DMS153 treated with DMSO at 0.1 percent for 48 hours (cell line): ENCODE results near the gene FIGN.

Source experiments
- DNase-seq: peaks from one replicate; lab custom pipeline; 2025; ENCODE audit not compliant: unreplicated experiment; lab: John Stamatoyannopoulos, UW

FIGN gene

GRCh38 chr2:163621445-163622004 lies 114.3 kb downstream of the FIGN start:
- no peak for DNase-seq

- no peak for DNase-seq
Measured at GRCh38 chr2:163617517-163617916, 118.3 kb downstream of the FIGN start.

- no peak for DNase-seq
Measured at GRCh38 chr2:163613266-163613731, 122.5 kb downstream of the FIGN start.

- DNase-seq, result no peak
Measured at GRCh38 chr2:163612332-163612731, 123.5 kb downstream of the FIGN start.

- no peak for DNase-seq
Measured at GRCh38 chr2:163611557-163611906, 124.3 kb downstream of the FIGN start.

- DNase-seq, result no peak
Measured at GRCh38 chr2:163610817-163611556, 124.8 kb downstream of the FIGN start.

GRCh38 chr2:163607630-163608029 lies 128.2 kb downstream of the FIGN start:
- DNase-seq, result no peak

GRCh38 chr2:163606878-163607277 lies 128.9 kb downstream of the FIGN start:
- DNase-seq, result no peak

- no peak for DNase-seq
Measured at GRCh38 chr2:163605779-163606178, 130.0 kb downstream of the FIGN start.

- DNase-seq, result no peak
Measured at GRCh38 chr2:163604941-163605555, 130.8 kb downstream of the FIGN start.

GRCh38 chr2:163602196-163602595 lies 133.6 kb downstream of the FIGN start:
- DNase-seq, result no peak

GRCh38 chr2:163601377-163601776 lies 134.4 kb downstream of the FIGN start:
- DNase-seq, result no peak

- no peak for DNase-seq
Measured at GRCh38 chr2:163600801-163601200, 135.0 kb downstream of the FIGN start.

- no peak for DNase-seq
Measured at GRCh38 chr2:163595028-163595427, 140.8 kb downstream of the FIGN start.

- DNase-seq, result no peak
Measured at GRCh38 chr2:163594497-163594896, 141.3 kb downstream of the FIGN start.

GRCh38 chr2:163593982-163594381 lies 141.8 kb downstream of the FIGN start:
- DNase-seq, result no peak

GRCh38 chr2:163592954-163593622 lies 142.7 kb downstream of the FIGN start:
- no peak for DNase-seq

GRCh38 chr2:163591461-163591860 lies 144.3 kb downstream of the FIGN start:
- no peak for DNase-seq

- DNase-seq, result no peak
Measured at GRCh38 chr2:163580757-163581156, 155.1 kb downstream of the FIGN start.

- DNase-seq, result no peak
Measured at GRCh38 chr2:163574309-163574708, 161.5 kb downstream of the FIGN start.

GRCh38 chr2:163573652-163574051 lies 162.2 kb downstream of the FIGN start:
- no peak for DNase-seq

- no peak for DNase-seq
Measured at GRCh38 chr2:163572850-163573249, 163.0 kb downstream of the FIGN start.
